ENCODE measurements around the gene MPEG1.

The MPEG1 gene, protein sequence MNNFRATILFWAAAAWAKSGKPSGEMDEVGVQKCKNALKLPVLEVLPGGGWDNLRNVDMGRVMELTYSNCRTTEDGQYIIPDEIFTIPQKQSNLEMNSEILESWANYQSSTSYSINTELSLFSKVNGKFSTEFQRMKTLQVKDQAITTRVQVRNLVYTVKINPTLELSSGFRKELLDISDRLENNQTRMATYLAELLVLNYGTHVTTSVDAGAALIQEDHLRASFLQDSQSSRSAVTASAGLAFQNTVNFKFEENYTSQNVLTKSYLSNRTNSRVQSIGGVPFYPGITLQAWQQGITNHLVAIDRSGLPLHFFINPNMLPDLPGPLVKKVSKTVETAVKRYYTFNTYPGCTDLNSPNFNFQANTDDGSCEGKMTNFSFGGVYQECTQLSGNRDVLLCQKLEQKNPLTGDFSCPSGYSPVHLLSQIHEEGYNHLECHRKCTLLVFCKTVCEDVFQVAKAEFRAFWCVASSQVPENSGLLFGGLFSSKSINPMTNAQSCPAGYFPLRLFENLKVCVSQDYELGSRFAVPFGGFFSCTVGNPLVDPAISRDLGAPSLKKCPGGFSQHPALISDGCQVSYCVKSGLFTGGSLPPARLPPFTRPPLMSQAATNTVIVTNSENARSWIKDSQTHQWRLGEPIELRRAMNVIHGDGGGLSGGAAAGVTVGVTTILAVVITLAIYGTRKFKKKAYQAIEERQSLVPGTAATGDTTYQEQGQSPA

DNA sequence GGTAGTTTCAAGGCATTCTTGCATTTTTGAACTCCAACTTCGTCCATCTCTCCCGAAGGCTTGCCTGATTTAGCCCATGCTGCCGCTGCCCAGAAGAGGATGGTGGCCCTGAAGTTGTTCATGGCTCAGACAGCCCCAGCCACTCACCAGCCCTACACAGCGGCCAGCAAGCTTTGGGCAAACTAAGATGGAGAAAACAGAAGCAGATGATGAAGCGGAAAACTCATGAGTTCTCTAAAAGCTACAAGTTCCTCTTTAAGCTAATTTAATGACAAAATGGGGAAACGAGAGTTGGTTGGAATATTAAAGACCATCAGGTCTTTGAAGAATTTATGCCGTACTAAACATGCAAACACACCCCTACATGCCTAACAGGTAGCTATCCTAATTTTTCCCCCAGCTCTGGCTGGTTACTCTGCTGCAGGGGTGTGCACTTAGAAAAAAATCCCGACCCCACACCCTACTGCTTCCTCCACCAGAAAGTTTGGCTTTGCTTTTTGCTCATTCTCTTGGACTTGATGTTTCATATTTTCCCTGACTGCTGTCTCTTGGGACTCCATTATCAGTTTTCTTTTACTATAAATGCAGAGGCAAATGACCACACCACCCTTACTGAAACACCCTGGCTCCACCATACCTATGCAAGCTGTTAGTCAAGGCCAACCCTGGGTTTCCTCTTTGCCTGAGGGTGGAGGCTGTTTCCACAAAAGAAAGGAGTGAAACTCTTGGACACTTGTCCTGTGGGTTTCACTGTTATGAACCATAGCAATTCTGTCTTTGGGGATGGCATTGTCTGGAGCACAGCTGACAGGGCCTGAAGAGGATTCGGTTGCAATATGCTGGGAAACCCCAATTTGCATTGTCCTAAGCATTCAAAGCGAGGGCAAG lies at the start of gene MPEG1:
Gene MPEG1, minus strand, starts transcription at position 184 of the 888 bp plus-strand sequence. Its CDS starts 62 bp downstream, at position 122.
- no peak for DNase-seq (ENCODE audit: low read depth, low spot score)

DNA sequence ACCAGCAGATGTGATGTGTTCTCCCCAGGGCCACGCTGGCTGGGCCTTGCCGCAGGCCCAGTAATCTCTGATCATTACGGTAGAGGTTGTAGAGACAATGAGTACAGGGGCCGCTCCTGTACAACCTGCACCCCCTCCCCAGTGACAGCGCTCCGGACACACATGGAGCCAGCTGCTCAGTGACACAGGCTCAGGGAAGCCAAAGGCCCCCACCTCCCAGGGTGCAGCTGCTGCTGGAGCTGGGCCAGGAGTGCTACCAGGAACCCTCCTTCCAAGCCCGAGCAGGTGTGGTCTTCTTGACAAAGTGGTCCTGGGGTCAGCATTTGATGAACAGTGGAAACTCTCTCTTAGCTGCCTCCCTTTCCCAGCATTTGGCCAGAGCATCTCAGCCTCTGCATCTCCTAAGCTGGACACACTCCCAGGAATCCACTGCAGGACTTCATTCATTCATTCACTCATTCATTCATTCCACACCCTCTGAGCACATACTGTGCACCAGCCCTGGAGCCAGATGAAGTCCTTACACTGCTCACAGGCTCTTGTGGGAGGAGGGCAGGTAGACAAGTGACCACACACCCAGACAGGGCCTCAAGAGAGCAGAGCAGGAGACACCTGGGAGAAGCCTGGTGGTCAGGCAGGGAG lies 49.6 kb upstream of the MPEG1 start:
- no peak for DNase-seq (ENCODE audit: low read depth, low spot score)

- DNase-seq (ENCODE audit: low read depth, low spot score): no peak
Observed at GRCh38 chr11:59261150-59261549, 48.4 kb upstream of the MPEG1 start.

DNA sequence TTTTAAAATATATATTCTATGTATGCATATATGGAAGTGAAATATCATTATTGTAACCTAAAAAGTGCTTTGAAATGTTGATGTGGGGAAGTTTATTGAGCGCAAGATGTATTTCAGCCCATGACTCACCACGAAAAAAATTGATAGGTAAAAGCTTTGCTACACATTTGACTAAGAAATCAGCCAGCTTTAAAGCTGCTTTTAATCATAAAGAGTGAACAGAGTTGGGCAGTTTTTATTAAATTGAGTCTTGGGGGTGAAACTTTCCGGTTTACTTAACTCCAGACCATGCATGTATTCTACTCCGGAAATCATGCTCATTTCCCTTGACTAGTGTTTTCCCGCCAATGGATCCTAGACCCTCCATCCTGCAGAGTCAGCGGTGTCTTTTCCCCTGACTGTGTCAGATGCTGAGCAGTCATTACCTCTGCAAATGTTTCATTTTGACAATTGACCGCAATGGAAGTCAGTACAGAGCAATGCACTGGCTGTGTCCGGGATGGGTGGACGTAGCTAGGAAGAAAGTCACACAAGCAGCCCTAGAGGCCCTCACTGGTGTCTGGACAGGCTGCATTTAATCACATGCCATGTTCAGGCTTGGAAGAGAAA lies 47.2 kb upstream of the MPEG1 start:
- no peak for DNase-seq (ENCODE audit: low read depth, low spot score)

DNA sequence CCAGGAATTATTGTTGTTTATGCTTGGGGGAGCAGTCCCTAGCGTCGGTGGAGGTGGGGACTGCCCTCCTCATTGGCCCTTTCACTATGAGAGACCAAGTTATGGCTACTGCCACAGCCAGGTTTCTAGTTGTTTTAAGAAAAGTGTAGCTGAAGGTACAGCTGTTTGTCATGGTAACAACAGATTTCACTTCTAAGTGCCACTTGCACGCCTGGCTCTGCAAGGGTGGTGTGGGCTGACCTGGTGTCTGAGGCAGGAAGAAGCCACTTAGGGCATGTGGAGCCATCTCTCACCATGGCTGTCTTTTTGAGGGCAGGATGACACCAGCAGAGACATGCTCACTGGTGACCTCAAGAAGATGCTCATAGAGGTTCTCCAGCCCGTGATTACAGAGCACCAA lies 46.3 kb upstream of the MPEG1 start:
- no peak for DNase-seq (ENCODE audit: low read depth, low spot score)

GRCh38 chr11:59255281-59255680 lies 42.6 kb upstream of the MPEG1 start:
- no peak for DNase-seq (ENCODE audit: low read depth, low spot score)

GRCh38 chr11:59254286-59254685 lies 41.6 kb upstream of the MPEG1 start:
- no peak for DNase-seq (ENCODE audit: low read depth, low spot score)

DNA sequence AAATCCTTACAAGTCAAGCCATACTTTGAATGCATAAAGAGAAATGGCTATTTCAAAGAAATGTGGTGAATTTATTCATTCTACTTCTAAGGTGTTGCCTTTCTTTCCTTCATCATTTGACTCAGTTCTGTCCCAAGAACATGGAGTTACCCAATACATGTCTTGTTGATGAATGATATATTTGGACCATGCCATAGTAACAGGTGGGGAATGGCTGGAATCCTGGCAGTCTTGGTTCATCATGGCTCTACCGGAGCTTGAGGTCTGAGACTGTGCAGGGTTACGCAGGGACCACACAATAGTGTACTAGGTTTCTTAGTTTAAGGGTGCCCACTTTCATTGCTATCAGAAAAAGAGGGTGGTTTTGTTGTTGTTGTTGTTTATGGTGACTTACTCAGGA lies 40.3 kb upstream of the MPEG1 start:
- no peak for DNase-seq (ENCODE audit: low read depth, low spot score)

DNA sequence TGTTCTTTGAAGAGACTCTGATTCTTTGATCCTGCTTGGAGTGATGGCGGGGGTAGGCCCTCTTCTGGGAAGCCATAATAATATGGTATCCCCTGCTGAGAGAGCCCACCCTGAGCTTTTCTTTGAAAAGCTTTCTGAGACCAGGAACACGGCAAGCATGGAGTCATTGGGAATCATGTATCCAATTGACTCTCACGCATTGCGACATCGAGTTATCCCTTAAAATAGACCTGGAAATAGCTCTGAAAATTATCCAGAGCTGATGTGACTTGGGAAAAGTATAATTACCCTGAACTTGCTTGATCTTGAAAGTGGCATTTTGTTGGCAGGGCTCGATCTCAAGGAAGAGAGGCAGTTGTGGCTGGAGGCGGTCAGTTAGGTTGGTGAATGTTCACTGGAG lies 36.8 kb upstream of the MPEG1 start:
- no peak for DNase-seq (ENCODE audit: low read depth, low spot score)

DNA sequence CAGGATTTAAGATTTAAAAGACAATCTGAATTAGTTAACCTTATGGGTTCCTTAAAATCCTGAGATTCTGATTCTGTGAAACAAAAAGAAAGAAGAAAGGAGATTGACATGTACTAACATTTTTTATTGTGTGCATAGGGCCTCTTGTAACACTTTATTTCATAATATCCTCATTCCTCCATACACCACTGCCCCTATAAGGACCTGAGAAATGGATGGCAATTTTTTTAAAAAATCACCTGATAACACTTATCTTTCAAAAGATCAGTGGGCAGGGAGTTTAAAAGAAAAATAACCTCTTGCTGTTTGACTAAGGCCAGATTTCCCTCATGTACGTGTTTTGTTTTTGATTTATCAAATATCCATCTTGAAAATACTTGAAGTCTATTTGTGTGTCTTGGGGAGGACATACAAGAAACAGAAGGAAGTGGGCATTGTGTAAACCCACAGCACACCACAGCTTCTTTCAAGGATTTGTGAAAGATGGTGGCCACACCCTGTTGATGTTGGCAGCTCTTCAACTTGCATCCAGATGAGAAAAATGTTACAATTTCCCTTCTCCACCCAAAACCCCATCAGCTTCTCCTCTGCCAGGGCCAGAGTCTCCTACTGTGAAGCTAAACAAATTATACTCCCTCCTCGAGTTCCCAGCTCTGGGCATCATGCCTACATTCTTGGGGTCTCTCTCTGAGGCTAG lies 35.0 kb upstream of the MPEG1 start:
- no peak for DNase-seq (ENCODE audit: low read depth, low spot score)

- DNase-seq (ENCODE audit: low read depth, low spot score): no peak
Observed at GRCh38 chr11:59243633-59244032, 30.9 kb upstream of the MPEG1 start.

DNA sequence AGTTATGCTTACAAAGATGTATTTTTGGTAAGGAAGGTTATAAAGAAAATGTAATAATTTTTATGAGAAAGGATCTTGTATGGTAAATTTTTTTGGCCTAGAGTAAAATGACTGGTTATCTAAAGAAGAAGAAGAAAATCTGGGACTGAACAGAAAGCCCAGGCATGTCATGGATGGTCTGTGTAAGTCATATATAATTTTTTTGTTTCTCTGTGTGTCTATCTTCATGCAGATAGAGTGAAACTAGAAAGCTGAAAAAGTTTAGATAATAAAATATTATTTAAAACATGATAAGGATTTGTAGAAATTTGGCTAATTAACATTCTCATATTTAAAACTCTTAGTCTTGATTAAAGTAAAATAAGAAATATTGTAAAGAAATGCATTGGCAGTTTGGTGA lies 27.6 kb upstream of the MPEG1 start:
- no peak for DNase-seq (ENCODE audit: low read depth, low spot score)

DNA sequence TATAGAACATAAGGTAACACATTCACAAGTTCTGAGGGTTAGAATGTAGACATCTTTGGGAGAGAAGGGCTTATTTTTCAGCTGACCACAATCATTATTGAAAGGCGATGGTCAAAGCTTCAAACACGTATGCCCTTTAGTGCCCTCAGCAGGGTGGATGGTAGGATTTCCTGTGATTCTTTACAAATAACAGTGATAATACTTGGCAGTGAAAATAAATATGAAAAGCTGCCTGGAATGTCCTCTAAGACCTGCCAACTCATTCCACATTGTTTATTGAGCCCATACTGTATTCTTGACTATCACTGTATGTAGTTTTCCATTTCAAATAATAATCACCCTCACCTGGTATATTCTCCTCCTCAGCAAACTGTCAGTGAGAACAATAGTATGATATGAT lies 13.7 kb upstream of the MPEG1 start:
- no peak for DNase-seq (ENCODE audit: low read depth, low spot score)

- DNase-seq (ENCODE audit: low read depth, low spot score): no peak
Observed at GRCh38 chr11:59225017-59225416, 12.3 kb upstream of the MPEG1 start.

DNA sequence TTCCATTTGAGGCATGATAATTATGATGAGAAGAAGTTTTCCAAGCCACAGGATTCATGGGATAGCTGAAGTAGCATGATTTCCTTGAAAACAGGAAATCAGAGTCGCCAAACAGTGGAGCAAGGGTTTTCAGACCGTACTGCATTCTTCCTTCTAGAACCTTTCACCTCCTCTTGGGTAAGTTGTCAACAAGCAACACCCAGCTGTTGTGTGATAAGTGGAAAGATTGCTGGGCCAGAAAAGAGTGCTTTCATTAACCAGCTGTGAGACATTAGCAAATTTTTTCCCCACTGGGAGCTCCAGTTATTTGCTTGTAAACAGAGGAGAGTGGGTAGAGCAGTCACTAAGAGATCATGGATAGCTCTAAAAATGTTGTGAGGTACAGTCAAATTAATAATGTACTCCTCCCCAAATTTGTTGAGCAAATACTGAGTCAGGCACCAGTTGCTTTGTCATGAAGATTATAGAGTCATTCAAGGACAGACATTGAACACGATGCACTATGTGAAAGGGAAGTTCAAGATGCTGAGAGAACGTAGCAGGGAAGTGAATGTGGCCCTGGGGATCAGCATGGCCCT lies 11.7 kb upstream of the MPEG1 start:
- no peak for DNase-seq (ENCODE audit: low read depth, low spot score)

GRCh38 chr11:59223611-59224010 lies 10.9 kb upstream of the MPEG1 start:
- DNase-seq (ENCODE audit: low read depth, low spot score): no peak

- DNase-seq (ENCODE audit: low read depth, low spot score): no peak
Observed at GRCh38 chr11:59223177-59223576, 10.4 kb upstream of the MPEG1 start.

GRCh38 chr11:59222464-59223060 lies 9.8 kb upstream of the MPEG1 start:
- no peak for DNase-seq (ENCODE audit: low read depth, low spot score)

DNA sequence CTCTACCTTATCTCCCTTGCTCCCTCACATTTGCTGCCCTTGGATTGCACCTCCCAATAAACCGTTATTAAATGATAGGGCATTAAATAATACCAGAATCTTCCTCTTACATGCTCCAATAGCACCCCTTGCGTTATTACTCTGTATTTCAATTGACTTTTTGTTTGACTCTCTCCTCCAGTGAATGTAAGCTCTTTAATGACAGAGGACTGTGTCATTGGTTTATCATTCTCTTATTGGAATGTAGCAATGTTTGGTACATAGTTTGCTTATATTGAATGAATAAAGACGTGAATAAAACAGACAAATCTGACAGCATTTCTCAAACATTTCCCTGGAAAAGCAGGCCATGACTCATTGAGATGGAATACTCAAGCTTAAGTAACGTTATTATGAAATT lies 8.7 kb upstream of the MPEG1 start:
- DNase-seq (ENCODE audit: low read depth, low spot score): no peak

GRCh38 chr11:59219836-59220235 lies 7.1 kb upstream of the MPEG1 start:
- DNase-seq (ENCODE audit: low read depth, low spot score): no peak

Measured in activated CD4-positive, CD25-positive, alpha-beta regulatory T cell treated with anti-CD3 and anti-CD28 coated beads, Interleukin-2, amount 50 U/mL, for 16 hours (primary cell).